Stimulated activated CD8-positive, alpha-beta memory T cell treated with anti-CD3 and anti-CD28 coated beads, Interleukin-4, amount 100 ng/mL, for 24 hours (primary cell): ENCODE measurements around the gene HTRA1.

Experiments
- DNase-seq: peaks from one replicate; pipeline ENCODE4 v3.0.0-alpha.2; 2020; ENCODE audit warnings: low read depth

Gene HTRA1

GRCh38 chr10:122461367-122461728 is at the start of gene HTRA1:
Gene HTRA1, plus strand, starts transcription at chr10:122461553. Its CDS starts 100 bp downstream, at chr10:122461653.
- DNase-seq: no peak

DNA sequence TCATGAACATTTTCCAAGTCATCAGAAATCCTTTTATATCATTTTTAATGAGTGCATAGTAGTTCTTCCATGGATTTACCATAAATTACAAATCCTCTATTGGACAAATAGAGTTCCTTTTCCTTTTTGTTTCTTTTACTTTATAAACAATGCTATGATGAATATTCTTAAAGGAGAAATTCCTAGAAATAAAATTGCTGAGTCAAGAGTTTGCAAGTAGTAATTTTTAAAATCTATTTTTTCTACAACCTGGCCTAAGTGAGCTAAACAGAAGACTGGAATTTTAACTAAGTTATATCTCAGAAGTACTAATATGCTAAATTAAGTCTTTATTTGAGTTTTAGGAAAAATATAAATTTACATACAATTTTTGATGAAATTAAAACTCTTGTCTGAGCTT is 48.0 kb upstream of the HTRA1 start:
- DNase-seq: no peak

GRCh38 chr10:122417667-122418066 is 43.7 kb upstream of the HTRA1 start:
- no peak for DNase-seq

GRCh38 chr10:122419016-122419415 is 42.3 kb upstream of the HTRA1 start:
- DNase-seq: no peak

DNA sequence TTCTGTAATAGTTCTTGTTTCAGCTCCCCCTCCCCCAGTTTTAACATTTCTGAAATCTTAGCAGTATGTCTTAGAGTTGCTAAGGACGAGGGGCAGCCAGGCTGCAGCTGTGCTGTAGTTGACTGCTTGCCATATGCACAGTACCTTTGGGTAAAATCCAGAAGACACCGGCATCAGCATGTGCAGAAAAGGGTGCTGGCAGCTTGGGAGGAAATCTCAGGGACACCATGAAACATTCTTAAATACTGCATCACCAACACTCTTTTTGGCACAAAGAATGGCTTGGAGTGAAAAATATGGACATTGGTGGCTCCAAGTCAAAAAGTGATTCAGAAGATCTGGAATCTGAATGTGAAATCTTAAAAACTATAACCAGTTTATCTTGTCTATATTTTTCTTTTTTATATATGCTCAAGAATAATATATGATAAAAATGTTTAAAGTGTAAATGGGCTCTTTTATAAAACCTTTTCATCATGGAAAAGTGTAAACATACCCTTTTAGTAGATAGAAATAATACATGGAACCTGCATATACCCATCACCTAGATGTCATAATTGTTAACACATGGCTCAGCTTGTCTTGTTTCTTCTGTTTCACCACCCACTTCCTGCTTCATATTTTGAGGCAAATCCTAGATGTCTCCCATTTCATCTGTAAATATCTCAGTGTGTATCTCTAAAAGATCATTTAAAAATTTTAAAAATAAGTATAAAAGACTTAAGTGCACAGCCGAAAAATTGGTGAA is 41.3 kb upstream of the HTRA1 start:
- DNase-seq: no peak

DNA sequence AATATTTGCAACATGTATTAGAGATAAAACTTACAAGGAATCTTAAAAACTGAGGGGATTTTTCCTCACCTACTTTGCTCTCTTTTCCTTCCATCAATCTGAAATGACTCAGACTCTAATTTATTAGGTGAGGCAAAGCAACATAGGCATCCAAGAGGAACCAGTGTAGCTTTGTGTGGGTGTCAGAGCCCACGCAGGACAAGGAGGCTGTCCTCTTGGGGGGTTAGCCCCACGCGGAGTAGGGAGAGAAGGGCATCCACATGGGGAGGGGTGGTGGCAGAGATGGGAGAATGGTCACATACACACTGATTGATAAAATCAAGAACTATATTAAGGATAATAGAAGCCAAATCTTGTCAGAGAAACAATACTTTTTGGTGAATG is 40.7 kb upstream of the HTRA1 start:
- no peak for DNase-seq

DNA sequence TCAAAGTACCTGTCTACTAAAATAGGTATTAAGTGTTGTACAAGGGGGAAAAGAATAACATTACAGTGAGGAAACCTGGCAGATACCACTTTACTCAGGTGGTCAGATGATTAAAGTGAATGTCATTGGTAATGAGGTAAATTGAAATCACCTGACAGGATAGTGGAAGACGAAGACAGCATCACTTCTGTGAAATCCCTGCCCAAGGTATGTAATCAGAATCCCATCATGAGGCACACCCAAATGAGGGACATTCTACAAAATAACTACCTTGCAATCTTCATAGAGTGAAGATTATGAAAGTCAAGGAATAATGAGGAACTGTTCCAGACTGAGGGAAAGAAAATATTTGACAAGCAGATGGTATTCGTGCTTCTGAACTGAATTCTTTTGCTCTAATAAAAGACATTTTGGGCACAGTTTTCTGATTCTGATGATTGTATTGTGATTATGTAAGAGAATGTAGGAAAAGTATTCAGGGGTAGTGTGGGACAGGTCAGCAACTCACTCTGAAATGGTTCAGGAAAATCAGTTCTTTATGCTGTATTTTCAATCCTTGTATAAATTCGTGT is 40.2 kb upstream of the HTRA1 start:
- no peak for DNase-seq

DNA sequence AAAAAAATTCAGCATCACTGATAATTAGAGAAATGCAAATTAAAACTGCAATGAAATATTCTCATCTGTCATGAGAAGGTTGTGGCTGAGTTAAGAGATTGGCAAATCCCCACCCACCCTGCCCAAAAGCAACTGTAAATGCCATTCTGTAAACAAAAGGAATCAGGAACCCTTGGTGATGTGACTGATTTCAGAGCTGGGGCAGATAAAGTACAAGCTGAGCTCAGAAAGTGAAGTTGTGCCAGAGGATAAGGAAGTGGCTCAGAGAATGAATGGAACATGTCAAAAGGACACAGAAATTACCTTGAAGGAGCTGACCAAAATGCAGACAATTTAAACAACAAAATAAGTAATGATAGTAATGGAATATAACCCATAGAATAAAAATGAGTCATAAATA is 39.6 kb upstream of the HTRA1 start:
- DNase-seq: no peak

DNA sequence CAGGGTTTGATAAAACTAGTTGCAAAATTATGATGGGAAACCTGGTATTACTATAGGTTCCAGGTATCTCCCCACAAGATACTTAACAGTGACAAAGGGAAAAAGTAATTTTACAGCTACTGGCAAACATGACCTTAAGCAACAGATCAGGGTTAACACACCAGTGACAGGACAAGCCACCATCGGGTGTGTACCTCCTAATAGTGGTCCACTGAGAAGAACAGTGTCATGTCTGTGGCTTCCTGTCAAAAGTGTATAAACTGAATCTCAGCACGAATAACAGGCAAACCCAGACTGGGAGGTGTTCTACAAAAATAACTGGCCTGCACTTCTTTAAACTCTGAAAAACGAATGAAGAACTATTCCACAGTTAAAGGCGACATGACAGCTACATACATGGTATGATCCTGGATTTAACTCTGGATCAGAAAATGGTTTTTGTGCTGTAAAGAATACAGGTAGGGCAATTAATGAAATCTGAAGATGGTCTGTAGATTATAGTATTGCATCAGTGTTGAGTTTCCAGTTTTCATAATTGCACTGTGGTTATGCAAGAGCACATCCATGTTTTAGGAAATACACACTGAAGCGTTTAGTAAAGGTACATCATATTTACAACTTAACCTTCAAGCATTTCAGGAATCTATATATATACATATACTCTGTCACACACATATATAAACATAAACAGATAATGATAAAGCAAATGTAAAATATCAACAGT is 38.9 kb upstream of the HTRA1 start:
- no peak for DNase-seq

DNA sequence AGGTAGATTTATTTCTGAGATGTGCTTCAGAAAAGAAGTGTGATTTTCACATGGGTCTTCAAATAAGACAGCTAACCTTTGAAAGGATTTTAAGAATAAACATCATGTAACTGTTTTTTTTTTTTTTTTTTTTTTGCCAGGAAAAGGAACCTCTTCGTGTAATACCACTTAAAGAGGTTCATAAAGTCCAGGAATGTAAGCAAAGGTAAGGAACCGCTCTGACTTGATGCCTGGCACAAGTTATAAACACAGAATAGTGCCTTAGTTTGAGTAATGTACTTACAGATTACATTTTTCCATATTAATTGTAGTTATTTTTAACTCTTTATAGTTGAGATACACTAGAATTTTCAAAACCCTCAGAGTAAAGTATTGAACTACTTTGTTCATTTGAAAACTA is 37.3 kb upstream of the HTRA1 start:
- DNase-seq: no peak

GRCh38 chr10:122426829-122427228 is 34.5 kb upstream of the HTRA1 start:
- no peak for DNase-seq

DNA sequence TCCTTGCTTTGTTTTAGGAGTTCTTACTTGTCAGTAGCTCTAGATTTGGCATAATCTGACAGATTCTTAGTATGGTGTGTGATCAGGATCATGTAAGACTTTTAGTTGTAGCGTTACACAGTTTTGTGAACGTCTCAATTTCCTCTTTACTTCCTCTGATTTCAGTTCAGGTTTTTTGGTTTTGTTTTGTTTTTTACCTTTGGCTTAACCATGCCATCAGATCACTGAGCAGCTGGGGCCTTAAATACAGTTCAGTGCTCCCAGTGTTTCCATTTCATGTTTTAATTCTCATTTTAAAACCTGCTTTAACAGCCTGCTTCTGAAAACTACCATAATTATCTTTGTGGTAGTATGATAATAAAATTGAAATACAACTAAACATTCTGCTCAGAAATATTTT is 34.1 kb upstream of the HTRA1 start:
- DNase-seq: no peak

DNA sequence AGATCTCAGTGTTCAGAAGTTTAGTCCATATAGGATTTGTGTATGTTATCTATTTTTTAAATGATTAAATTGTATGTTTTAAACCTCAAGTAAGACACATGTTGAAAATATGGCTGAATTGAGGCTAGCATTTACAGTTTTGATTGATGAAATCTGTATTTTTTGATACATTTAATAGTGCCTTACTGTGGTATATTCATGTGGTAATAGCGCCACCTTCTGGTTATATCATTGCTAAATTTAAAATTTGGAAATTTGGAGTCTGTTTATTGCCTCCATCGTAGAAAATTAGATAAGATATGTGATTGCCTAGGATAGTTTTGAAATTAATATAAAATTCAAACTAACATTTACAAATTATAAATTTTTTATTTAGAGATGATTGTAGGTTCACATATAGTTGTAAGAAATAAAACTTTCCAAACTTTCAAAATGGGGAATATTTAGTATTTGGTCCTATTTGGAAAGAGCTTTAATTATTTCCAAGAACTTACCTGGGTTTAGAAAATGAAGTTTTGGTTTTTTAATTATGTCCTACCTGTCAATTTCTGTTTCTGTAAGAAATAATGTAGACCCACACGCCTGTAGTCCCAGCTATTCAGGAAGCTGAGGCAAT is 26.0 kb upstream of the HTRA1 start:
- DNase-seq: no peak

- no peak for DNase-seq
These were observed 19.4 kb upstream of the HTRA1 start for GRCh38 chr10:122441961-122442360.

DNA sequence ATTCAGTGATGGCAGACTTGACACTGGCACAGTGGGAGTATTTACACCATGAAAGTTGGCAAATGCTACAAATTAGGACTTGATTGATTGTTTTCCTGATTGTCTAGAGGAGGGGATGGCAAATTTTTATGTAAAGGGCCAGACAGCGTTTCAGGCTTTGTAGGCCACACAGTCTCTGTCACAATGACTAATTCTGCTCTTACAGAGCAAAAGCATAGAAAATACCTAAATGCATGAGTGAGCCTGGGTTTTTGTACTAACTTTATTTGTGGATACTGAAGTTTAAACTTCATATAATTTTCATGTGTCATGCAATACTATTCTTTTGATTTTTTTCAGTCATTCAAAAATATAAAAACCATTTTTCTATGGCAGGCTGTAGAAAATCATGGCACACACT is 15.9 kb upstream of the HTRA1 start:
- DNase-seq: no peak

DNA sequence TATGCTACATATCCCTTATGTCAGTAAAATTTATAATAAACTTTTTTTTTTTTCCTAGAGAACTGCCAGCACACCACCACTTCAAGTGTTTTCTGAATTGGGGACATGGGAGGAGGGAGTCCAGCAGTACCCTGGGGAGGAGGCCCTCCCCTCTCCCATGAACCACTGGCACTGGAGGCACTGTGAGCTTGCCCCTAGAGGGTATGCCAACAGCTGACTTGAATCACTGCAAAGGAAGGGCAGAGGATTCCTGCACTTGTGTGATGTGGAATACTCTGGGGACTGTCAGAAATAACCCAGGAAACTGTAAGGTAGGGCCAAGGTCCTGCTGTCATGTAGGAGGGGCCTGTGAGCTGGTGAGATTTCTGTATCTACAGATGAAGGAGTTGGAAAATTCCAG is 15.4 kb upstream of the HTRA1 start:
- DNase-seq: no peak

GRCh38 chr10:122446668-122447423 is 14.5 kb upstream of the HTRA1 start:
- DNase-seq: no peak

GRCh38 chr10:122448600-122448999 is 12.8 kb upstream of the HTRA1 start:
- no peak for DNase-seq

GRCh38 chr10:122449153-122449552 is 12.2 kb upstream of the HTRA1 start:
- no peak for DNase-seq

DNA sequence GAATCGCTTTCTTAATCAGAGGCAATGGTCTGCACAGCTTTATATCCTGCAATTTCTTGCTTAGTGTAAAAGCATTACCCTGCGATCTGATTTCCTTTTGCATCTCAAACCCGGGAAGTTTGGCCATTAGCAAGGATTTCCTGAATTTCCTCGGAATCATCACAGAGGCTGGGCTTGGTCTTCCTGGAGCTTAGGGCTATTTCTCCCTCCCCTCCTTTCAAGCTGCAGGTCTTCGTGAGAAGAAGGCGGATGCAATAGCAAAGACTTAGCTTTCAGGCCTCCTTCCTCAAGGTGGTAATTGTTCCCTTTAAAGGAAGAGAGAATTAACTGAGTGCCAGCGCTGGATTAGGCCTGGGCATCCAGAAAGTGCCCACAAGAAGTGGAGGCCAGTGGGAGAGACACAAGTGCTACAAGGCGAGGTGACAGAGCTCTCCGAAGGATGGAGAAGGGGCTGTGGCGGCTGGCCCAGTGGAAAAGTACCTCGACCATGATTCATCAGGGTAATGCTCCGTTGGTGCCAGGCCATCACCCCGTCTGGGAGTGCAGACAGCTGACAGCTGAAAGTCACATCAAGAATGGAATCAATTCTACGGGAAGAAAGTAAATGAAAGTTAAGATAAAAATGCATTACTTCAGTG is 10.9 kb upstream of the HTRA1 start:
- DNase-seq: no peak

GRCh38 chr10:122454071-122454470 is 7.3 kb upstream of the HTRA1 start:
- no peak for DNase-seq

- no peak for DNase-seq
These were observed 6.7 kb upstream of the HTRA1 start, which contains the start of gene ARMS2 for GRCh38 chr10:122454603-122455080. Gene ARMS2, plus strand, starts transcription at chr10:122454653. Its CDS starts 75 bp downstream, at chr10:122454728.
